SK-N-SH treated with all-trans-retinoic acid at 6 μM for 48 hours (cell line): ENCODE measurements around the gene SCD5.

Experiments used
- ATAC-seq: fragments of 200-7000 bp; cut with Tn5 transposase; 3 replicates; pipeline ENCODE4 v1.9.1; 2020; ENCODE audit warnings: mild to moderate bottlenecking, moderate library complexity
- BACH2 ChIP-seq: fragments of 250-450 bp; sonication (Bioruptor Pico); IDR thresholded peaks from 2 replicates; pipeline ENCODE4 v1.9.0; 2021; ENCODE audit warnings: mild to moderate bottlenecking, borderline replicate concordance
- CSDC2 ChIP-seq: fragments of 250-450 bp; sonication (Bioruptor Pico); IDR thresholded peaks from 2 replicates; pipeline ENCODE4 v1.5.0; 2020; ENCODE audit warnings: mild to moderate bottlenecking, moderate library complexity
- GLIS3 ChIP-seq: fragments of 250-450 bp; sonication (Bioruptor Pico); IDR thresholded peaks from 2 replicates; pipeline ENCODE4 v1.5.0; 2020; ENCODE audit warnings: mild to moderate bottlenecking, moderate library complexity
- ISL1 ChIP-seq: fragments of 250-450 bp; sonication (Bioruptor Pico); IDR thresholded peaks from 2 replicates; pipeline ENCODE4 v2.1.2; 2022; ENCODE audit warnings: mild to moderate bottlenecking, moderate library complexity
- OSR1 ChIP-seq: fragments of 250-450 bp; sonication (Bioruptor Pico); IDR thresholded peaks from 2 replicates; pipeline ENCODE4 v1.8.0; 2022; ENCODE audit warnings: moderate library complexity, mild to moderate bottlenecking, inconsistent platforms
- PPARA ChIP-seq: fragments of 250-450 bp; sonication (Bioruptor Pico); IDR thresholded peaks from 2 replicates; pipeline ENCODE4 v1.5.0; 2020; ENCODE audit warnings: mild to moderate bottlenecking, borderline replicate concordance
- RARB ChIP-seq: fragments of 250-450 bp; sonication (Bioruptor Pico); IDR thresholded peaks from 2 replicates; pipeline ENCODE4 v1.8.0; 2021; ENCODE audit warnings: mild to moderate bottlenecking, moderate library complexity
- SNAI2 ChIP-seq: fragments of 250-450 bp; sonication (Bioruptor Pico); IDR thresholded peaks from 2 replicates; pipeline ENCODE4 v1.5.0; 2020; ENCODE audit warnings: mild to moderate bottlenecking, moderate library complexity
- TCF4 ChIP-seq: fragments of 250-450 bp; sonication (Bioruptor Pico); IDR thresholded peaks from 2 replicates; pipeline ENCODE4 v1.8.0; 2021; ENCODE audit warnings: mild to moderate bottlenecking, moderate library complexity, borderline replicate concordance
- TOX ChIP-seq: fragments of 250-450 bp; sonication (Bioruptor Pico); IDR thresholded peaks from 2 replicates; pipeline ENCODE4 v1.8.0; 2021; ENCODE audit warnings: mild to moderate bottlenecking, moderate library complexity, borderline replicate concordance
- ZC3H10 ChIP-seq: fragments of 250-450 bp; sonication (Bioruptor Pico); IDR thresholded peaks from 2 replicates; pipeline ENCODE4 v1.5.1; 2021; ENCODE audit warnings: mild to moderate bottlenecking, moderate library complexity
- ZFP3 ChIP-seq: fragments of 250-450 bp; sonication (Bioruptor Pico); IDR thresholded peaks from 2 replicates; pipeline ENCODE4 v1.5.0; 2020; ENCODE audit warnings: mild to moderate bottlenecking, moderate library complexity
- ZFP30 ChIP-seq: fragments of 450-650 bp; formaldehyde crosslinking; IDR thresholded peaks from 2 replicates; pipeline ENCODE4 v1.5.0; 2022; ENCODE audit warnings: mild to moderate bottlenecking, moderate library complexity
- ZNF565 ChIP-seq: fragments of 450-650 bp; formaldehyde crosslinking; conservative IDR thresholded peaks from 2 replicates; pipeline ENCODE4 v1.5.0; 2020; ENCODE audit warnings: low read depth, mild to moderate bottlenecking, moderate library complexity
- ZNF70 ChIP-seq: fragments of 450-650 bp; formaldehyde crosslinking; IDR thresholded peaks from 2 replicates; pipeline ENCODE4 v1.5.0; 2020; ENCODE audit warnings: mild to moderate bottlenecking, moderate library complexity
- ZNF8 ChIP-seq: fragments of 450-650 bp; formaldehyde crosslinking; IDR thresholded peaks from 2 replicates; pipeline ENCODE4 v1.5.0; 2020; ENCODE audit warnings: mild to moderate bottlenecking, moderate library complexity
- TF ChIP-seq, protein P1 (sequence below): fragments of 250-450 bp; sonication (Bioruptor Pico); IDR thresholded peaks from 2 replicates; pipeline ENCODE4 v1.8.0; 2021; ENCODE audit warnings: low read depth, mild to moderate bottlenecking, moderate library complexity, borderline replicate concordance
- TF ChIP-seq, protein P2 (sequence below): fragments of 250-450 bp; sonication (Bioruptor Pico); IDR thresholded peaks from 2 replicates; pipeline ENCODE4 v1.5.1; 2020; ENCODE audit warnings: low read depth, mild to moderate bottlenecking, moderate library complexity
- TF ChIP-seq, protein P3 (sequence below): fragments of 250-450 bp; sonication (Bioruptor Pico); IDR thresholded peaks from 2 replicates; pipeline ENCODE4 v1.5.0; 2020; ENCODE audit warnings: mild to moderate bottlenecking, moderate library complexity
- TF ChIP-seq, protein P4 (sequence below): fragments of 250-450 bp; sonication (Bioruptor Pico); IDR thresholded peaks from 2 replicates; pipeline ENCODE4 v1.5.1; 2021; ENCODE audit warnings: mild to moderate bottlenecking, moderate library complexity
- TF ChIP-seq, protein P5 (sequence below): fragments of 250-450 bp; sonication (Bioruptor Pico); IDR thresholded peaks from 2 replicates; pipeline ENCODE4 v1.8.0; 2020; ENCODE audit warnings: mild to moderate bottlenecking, moderate library complexity, borderline replicate concordance

SCD5 gene

DNA sequence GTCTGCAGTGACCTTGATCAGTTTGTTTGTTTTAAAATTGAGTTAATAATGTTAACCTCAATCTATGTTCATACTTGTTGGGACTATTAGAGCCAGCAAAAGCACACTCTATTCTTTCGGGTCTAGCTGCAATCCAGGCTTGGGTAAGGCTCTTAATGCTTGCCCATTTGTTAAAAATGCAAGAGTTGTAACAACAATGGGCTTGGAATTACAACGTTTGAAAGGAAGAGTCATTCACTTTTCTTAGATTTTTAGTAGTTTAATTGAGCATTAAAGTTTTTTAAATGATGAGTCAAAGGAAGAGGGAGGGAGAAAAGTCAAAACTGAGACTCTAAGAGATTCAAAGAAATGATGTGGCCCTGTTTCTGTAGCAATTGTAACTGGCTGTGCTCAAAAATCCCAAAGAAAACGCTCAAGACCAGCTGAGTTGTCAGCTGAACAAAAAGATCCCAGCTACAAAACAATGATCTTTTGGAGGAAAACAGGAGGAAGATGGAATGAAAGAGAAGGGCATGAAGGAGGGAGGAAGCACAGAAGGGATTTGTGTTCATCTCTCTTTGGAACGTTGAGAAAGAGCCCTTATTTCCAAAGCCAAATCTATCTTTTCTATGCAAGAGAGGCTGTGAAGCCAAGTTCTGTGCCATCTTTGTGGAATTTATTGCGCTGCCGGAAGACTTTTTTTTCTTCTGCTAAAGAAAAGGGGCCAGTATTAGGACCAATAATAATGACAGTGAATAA is 5.5 kb downstream of the SCD5 start:
- no peak for TF ChIP-seq ZC3H10 (CRISPR knock-in tag)
- TF ChIP-seq OSR1 (CRISPR knock-in tag): no peak

DNA sequence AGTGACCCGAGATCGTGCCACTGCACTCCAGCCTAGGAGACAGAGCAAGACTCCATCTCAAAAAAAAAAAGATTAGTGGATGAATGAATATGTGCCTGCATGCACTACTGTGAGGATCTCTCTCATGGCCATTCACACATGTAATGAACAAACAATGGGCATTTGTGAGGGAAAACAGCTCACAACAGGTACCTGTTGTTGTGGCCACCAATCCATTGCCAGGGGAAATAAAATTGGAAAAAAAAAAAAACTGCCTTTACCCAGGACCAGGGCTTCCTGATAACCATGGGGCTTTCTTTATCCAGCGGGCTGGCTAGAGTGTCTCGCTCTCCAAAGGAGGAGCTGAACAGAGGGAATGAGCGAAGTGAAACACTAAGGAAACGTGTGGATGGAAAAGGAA is 7.4 kb downstream of the SCD5 start:
- ATAC-seq: no peak
- TF ChIP-seq, protein P1, sequence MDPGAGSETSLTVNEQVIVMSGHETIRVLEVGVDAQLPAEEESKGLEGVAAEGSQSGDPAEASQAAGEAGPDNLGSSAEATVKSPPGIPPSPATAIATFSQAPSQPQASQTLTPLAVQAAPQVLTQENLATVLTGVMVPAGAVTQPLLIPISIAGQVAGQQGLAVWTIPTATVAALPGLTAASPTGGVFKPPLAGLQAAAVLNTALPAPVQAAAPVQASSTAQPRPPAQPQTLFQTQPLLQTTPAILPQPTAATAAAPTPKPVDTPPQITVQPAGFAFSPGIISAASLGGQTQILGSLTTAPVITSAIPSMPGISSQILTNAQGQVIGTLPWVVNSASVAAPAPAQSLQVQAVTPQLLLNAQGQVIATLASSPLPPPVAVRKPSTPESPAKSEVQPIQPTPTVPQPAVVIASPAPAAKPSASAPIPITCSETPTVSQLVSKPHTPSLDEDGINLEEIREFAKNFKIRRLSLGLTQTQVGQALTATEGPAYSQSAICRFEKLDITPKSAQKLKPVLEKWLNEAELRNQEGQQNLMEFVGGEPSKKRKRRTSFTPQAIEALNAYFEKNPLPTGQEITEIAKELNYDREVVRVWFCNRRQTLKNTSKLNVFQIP (CRISPR knock-in tag): no peak
- TF ChIP-seq GLIS3 (CRISPR knock-in tag) (no peak), ZFP3 (CRISPR knock-in tag) (no peak), PPARA (CRISPR knock-in tag) (no peak), TOX (CRISPR knock-in tag) (no peak), TCF4 (no peak), ZFP30 (no peak), SNAI2 (CRISPR knock-in tag) (no peak)
- TF ChIP-seq, protein P2, sequence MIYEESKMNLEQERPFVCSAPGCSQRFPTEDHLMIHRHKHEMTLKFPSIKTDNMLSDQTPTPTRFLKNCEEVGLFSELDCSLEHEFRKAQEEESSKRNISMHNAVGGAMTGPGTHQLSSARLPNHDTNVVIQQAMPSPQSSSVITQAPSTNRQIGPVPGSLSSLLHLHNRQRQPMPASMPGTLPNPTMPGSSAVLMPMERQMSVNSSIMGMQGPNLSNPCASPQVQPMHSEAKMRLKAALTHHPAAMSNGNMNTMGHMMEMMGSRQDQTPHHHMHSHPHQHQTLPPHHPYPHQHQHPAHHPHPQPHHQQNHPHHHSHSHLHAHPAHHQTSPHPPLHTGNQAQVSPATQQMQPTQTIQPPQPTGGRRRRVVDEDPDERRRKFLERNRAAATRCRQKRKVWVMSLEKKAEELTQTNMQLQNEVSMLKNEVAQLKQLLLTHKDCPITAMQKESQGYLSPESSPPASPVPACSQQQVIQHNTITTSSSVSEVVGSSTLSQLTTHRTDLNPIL: no peak
- TF ChIP-seq, protein P3, sequence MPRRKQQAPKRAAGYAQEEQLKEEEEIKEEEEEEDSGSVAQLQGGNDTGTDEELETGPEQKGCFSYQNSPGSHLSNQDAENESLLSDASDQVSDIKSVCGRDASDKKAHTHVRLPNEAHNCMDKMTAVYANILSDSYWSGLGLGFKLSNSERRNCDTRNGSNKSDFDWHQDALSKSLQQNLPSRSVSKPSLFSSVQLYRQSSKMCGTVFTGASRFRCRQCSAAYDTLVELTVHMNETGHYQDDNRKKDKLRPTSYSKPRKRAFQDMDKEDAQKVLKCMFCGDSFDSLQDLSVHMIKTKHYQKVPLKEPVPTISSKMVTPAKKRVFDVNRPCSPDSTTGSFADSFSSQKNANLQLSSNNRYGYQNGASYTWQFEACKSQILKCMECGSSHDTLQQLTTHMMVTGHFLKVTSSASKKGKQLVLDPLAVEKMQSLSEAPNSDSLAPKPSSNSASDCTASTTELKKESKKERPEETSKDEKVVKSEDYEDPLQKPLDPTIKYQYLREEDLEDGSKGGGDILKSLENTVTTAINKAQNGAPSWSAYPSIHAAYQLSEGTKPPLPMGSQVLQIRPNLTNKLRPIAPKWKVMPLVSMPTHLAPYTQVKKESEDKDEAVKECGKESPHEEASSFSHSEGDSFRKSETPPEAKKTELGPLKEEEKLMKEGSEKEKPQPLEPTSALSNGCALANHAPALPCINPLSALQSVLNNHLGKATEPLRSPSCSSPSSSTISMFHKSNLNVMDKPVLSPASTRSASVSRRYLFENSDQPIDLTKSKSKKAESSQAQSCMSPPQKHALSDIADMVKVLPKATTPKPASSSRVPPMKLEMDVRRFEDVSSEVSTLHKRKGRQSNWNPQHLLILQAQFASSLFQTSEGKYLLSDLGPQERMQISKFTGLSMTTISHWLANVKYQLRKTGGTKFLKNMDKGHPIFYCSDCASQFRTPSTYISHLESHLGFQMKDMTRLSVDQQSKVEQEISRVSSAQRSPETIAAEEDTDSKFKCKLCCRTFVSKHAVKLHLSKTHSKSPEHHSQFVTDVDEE (CRISPR knock-in tag): no peak

More for the DNA sequence above, 5.5 kb downstream of the SCD5 start:
- ATAC-seq: no peak; the same call in 2 of the 3 replicates

DNA sequence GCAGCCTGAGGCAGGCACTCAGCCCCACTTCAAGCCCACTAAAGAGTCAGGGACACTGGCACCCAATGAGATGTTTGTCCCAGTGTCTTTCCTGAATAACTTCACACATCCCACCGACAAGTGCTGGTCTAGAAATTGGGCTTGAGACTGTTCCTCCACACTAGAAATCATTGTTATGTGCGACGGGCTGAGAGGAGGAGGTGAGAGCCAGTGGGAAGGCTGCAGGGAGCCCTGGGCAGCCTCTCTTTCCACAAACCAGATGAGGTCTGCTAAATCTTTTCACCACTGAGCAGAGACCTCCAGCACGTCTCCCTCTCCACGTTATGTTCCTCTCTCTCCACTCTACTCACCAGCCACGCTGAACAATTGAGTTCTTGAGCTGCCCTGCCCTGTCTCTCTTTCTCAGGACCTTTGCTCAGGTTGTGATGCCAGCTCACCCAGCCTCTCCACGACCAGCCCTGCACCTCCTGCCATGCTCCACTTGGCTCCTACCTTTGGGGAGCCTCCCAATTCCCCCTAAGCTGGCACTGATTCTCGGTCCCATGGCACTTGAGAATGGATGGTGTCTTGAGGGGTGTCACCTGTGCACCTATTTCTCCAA is 8.4 kb downstream of the SCD5 start:
- ATAC-seq: no peak
- no peak for TF ChIP-seq ZNF8 (CRISPR knock-in tag)
- TF ChIP-seq ZNF565 (CRISPR knock-in tag): no peak
- TF ChIP-seq, protein P4, sequence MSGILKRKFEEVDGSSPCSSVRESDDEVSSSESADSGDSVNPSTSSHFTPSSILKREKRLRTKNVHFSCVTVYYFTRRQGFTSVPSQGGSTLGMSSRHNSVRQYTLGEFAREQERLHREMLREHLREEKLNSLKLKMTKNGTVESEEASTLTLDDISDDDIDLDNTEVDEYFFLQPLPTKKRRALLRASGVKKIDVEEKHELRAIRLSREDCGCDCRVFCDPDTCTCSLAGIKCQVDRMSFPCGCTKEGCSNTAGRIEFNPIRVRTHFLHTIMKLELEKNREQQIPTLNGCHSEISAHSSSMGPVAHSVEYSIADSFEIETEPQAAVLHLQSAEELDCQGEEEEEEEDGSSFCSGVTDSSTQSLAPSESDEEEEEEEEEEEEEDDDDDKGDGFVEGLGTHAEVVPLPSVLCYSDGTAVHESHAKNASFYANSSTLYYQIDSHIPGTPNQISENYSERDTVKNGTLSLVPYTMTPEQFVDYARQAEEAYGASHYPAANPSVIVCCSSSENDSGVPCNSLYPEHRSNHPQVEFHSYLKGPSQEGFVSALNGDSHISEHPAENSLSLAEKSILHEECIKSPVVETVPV (CRISPR knock-in tag): no peak
- no peak for TF ChIP-seq ZNF70 (CRISPR knock-in tag)
- no peak for TF ChIP-seq TOX (CRISPR knock-in tag)
- no peak for TF ChIP-seq ISL1
- TF ChIP-seq ZFP3 (CRISPR knock-in tag): no peak
- no peak for TF ChIP-seq CSDC2
- no peak for TF ChIP-seq ZFP30
- TF ChIP-seq GLIS3 (CRISPR knock-in tag): no peak
- no peak for TF ChIP-seq TCF4
- TF ChIP-seq, protein P5, sequence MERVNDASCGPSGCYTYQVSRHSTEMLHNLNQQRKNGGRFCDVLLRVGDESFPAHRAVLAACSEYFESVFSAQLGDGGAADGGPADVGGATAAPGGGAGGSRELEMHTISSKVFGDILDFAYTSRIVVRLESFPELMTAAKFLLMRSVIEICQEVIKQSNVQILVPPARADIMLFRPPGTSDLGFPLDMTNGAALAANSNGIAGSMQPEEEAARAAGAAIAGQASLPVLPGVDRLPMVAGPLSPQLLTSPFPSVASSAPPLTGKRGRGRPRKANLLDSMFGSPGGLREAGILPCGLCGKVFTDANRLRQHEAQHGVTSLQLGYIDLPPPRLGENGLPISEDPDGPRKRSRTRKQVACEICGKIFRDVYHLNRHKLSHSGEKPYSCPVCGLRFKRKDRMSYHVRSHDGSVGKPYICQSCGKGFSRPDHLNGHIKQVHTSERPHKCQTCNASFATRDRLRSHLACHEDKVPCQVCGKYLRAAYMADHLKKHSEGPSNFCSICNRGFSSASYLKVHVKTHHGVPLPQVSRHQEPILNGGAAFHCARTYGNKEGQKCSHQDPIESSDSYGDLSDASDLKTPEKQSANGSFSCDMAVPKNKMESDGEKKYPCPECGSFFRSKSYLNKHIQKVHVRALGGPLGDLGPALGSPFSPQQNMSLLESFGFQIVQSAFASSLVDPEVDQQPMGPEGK (CRISPR knock-in tag): no peak
- no peak for TF ChIP-seq OSR1 (CRISPR knock-in tag)
- TF ChIP-seq RARB (CRISPR knock-in tag): no peak
- no peak for TF ChIP-seq BACH2 (CRISPR knock-in tag)
- TF ChIP-seq, protein P1 (CRISPR knock-in tag): no peak
- TF ChIP-seq, all 23 proteins: peak for 0
